ENCODE results near the gene MN1.
"Not testable (repeated sequence)": the region's sequence is repeated elsewhere in the genome, so short reads cannot be mapped to it uniquely, and the experiment has no call there.

MN1 gene

DNA sequence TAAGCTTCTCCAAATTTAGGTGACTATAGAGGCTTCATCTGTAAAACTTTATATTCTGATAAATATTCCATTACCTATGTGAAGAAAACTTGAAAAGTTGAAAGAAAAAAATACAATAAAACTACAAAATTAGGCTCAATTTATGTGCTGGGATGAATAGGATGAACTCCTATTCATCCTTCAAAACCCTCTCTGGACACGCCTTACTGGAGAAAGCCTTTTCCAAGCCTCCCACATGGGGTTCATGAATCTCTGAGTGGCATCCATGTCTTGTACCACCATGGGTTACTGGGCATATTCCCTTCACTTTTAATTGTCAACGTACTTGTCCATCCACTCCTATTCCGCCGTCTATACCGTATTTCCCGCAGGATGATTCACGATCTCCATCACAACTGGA, 55.7 kb downstream of the MN1 start:
- DNase-seq (ENCODE audit: low read depth in 4 of 4, low spot score in 1 of 4) = no peak

DNA sequence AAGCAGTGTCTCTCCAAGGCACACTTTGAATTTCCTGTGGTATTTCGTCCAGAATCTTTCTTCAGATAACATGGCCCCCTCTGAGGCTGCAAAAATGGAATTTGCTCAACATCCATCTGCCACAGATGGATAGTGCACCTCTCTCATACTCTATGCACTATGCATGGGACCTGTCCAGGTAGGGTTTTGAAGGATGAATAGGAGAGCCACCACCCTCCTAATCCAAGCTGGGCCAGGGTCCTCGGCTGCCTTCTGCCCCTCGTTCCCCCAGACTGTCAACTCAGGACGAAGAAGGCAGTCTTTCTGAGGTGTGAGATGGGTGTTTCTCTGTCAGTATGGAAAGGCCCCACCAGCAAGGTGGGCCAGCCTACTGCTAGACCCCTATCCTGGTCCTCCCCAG, 56.4 kb downstream of the MN1 start:
- DNase-seq (ENCODE audit: low read depth in 4 of 4, low spot score in 1 of 4) = no peak

DNA sequence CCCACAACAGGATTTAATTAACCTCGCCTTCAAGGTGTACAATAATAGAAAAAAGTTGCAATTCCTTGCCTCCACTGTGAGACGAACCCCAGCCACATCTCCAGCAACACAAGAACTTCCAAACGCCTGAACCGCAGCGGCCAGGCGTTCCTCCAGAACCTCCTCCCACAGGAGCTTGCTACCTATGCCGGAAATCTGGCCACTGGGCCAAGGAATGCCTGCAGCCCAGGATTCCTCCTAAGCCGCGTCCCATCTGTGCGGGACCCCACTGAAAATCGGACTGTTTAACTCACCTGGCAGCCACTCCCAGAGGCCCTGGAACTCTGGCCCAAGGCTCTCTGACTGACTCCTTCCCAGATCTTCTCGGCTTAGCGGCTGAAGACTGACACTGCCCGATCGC, 57.5 kb downstream of the MN1 start:
- DNase-seq (ENCODE audit: low read depth in 4 of 4, low spot score in 1 of 4) = not testable (repeated sequence)

DNA sequence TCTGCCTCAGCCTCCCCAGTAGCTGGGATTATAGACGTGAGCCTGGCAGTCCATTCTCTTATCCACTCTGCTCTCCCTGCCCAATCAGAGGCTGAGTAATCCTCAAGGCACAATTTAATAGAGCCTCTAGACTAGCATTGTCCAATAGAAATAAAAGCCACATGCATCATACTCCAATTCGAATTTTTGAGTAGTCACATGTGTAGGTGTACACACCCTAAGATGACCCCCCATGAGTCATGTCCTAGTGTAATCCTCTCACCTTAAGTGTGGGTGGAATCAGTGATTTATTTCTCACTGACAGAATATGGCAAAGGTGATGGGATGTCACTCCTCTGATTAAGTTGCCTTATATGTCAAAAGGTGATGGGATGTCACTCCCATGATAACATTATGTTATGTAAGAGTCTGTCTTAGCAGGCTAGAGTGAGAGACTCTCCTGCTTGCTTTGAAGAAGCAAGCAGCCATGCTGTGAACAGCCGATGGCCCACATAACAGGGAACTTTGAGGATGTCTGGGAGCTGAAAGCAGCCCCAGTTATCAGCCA, 61.3 kb downstream of the MN1 start:
- DNase-seq (ENCODE audit: low read depth in 4 of 4, low spot score in 1 of 4) = no peak

DNA sequence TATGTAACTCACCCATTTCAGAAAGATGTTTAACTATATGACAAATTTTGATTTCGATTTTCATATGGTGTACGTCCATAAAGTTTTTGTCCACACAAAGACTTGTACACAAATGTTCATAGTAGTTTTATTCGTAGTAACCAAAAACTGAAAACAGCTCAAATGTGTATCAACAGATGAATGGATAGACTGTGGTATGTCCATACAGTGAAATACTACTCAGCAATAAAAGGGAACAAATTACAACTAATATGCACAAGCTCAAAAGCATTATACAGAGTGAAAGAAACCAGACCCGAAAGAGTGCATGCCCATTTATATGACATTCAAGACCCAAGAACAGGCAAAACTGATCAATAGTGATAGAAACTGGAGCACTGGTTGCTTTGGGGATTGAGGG, 64.0 kb downstream of the MN1 start:
- no peak for DNase-seq (ENCODE audit: low read depth in 4 of 4, low spot score in 1 of 4)

DNA sequence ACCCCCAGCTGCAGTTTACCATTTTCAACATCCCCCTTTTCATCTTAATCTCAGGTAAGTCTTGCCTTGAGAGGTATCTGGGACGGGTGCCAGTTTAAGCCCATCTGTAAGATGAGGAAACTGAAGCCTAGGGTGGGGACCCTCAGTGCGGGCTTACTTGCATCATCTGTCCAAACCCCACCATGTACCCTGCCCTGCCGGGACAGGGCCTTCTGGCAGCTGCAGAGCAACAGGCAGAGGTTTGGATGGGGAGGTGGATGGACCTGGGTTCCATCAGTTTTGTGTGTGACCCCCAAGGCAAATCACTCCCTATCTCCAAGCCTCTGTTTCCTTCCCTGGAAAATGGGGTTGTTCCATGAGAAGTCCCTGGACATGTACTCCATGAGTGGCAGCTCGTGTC, 67.5 kb downstream of the MN1 start:
- DNase-seq (ENCODE audit: low read depth in 4 of 4, low spot score in 1 of 4) = no peak

DNA sequence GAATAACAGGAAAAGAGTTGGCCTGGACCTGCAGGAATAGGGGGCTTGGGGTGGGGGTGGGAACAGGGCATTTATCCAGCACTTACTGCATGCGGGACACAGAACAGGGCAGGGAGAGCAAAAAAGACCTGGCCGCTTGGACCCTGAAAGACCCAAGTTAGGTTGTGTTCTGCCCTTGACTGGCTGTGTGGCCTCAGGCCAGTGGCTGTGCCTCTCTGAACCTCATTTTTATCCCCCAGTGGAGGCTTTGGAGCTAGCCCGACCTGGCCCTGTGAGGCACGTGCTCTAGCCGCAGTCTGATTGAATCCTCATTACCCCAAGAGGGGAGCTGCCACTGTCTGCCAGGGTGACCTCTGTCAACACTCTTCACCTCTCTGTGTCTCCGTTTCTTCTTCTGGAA, 68.7 kb downstream of the MN1 start:
- DNase-seq (ENCODE audit: low read depth in 4 of 4, low spot score in 1 of 4) = no peak

DNA sequence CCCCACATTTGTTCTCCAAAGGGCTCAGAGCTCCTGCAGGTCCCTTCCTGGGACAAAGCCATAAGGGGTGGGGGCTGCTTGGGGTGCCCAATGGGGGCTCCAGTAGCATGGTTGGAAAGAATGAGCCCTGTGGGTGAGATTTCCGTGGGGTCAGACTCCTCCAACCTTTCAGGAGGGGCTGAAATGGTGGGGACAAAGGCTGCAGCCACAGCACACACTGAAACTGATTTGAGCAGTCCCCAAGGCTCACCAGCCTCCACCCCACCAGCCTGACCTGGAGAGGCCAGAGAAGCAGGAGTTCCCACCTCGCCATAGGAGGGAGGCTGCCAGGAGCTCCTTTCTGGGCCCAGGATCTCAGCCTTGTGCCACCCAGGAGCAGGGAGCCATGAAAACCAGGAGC, 69.2 kb downstream of the MN1 start:
- DNase-seq (ENCODE audit: low read depth in 4 of 4, low spot score in 1 of 4) = no peak

DNA sequence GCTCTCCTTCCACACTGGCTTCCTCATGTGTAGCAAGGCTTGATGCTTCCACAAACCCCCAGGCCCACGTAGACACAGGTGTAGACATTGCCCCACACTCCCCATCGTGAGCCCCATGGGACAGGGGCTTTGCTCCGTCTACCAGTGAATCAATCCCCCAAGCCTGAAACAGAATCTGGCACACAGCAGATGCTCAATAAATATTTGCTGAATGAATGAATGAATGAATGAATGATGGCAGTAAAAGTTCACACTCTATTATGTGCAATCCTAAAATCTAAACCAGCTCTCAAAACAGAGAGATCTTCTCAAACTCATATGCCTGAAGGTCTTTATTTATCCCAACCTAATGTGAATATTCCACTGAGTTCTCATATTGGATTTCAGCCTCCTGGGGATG, 69.9 kb downstream of the MN1 start:
- no peak for DNase-seq (ENCODE audit: low read depth in 4 of 4, low spot score in 1 of 4)

DNA sequence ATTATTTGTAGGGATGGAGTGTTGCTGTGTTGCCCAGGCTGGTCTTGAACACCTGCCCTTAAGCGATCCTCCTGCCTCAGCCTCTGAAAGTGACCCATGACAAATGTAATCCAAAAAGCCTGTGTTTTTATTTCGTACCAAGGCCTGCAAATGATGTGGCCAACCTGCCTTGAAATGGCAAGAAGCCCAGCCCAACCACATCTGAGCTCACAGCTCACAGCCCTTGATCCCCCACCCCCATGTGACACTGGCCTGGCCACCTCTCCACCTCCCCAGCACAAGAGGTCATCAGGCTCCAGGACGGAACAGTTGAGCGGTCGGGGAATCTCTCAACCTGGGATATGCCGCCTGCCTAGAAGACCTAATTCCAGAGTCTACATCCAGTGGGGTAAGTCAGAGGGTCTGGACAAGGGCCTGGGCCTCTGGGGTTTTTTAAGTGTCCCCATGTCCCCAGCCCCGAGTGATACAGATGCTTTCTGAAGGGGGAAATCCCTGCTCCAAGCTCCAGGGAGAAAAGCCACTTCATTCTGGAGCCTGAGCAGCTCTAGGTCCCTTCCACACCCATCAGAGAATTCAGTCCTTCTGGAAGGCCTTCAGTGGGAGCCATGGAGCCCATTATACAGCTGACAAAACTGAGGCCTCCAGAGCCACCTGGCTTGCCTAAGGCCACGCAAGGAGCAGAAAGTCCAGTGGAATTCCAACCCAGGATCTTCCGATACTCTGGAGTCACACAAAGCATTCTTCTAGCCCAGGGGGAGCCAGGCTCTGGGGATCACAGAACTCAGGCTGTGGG, 70.7 kb downstream of the MN1 start:
- no peak for DNase-seq (ENCODE audit: low read depth in 4 of 4, low spot score in 1 of 4)

DNA sequence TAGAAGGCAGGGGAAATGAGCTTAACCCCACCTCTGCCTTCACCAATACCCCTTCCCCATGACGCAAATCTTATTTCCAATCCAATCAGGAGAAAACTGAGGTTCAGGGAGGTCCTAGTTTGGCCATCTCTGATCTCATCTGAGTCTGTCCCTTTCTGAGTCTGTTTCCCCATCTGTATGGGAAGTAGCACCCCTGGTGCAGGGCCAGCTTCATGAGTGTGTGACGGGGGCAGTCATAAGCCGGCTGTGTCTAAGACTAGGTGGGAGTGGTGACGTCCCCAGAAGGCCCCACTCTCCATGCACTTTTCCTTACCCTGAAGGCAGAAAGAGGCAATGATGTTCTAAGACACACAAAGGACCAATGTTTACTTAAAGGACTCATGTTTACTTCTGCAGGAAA, 72.3 kb downstream of the MN1 start:
- DNase-seq (ENCODE audit: low read depth in 4 of 4, low spot score in 1 of 4) = no peak

DNA sequence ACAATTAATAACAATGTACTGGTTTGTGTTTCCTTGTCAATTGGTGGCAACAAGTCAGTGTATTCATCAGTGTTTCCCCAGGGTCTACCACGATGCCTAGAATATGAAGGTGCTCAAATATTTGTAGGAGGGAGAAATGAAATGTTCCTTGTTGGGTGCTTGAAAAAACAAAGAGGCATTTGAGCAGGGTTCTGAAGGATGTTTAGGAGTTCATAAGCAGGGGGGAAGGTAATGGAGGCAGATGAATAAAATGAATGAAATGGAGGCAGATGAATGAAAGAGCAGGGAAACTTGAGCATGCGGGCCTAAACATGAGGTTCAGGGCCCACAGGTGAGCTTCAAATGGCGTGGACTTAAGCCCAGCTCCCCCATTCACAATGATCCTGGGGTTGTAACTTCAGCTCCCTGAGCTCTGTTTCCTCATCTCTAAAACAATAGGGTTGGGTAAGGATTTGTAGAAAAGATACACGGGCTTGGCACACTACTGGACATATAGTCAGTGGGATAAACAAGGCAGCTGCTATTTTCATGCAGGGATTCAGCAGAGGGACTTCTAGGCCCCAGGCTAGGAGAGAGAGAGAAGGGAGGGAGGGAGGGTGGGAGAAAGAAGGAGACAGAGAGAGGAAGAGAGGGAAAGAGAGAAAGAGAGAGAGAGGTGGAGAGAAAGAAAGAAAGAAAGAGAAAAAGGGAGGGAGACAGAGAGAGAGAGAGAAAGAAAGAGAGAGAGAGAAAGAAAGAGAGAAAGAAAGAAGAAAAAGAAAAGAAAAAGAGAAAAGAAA, 73.7 kb downstream of the MN1 start:
- no peak for DNase-seq (ENCODE audit: low read depth in 4 of 4, low spot score in 1 of 4)

DNA sequence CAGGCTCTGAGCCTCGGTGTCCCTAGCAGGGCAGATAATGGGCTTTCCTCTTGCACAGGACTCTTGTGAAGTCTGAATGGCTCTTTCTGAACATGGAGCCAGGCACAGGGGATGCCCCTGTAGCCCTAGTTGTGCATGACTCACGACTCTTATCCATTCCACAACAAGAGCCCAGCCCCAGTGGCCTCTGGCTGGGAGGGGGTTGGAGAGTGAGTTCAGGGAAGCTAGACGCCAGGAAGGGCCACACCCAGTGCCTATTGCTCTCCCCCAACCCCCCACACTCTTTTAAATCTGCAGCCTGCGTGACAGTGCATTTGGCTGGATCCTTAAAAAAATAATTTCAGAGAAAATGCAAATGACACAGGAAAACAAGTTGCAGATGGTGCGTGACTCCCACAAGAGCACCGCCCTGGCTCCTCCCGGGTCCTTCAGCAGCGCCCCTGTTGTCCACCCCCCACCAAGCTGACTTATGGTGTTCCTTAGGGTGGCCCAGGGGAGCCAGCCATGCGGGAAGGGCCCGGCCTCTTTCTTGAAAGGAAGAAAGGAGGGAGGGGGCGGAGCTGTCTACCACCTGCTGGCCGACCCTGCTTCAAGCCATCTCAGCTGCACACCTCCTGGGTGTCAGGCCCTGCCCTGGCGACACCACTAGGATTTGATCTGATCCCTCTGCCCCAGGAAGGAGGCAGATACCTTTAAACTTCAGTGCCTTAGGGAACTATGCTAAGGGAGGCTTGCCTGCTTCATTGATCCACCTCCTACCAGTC, 74.7 kb downstream of the MN1 start:
- no peak for DNase-seq (ENCODE audit: low read depth in 4 of 4, low spot score in 1 of 4)

DNA sequence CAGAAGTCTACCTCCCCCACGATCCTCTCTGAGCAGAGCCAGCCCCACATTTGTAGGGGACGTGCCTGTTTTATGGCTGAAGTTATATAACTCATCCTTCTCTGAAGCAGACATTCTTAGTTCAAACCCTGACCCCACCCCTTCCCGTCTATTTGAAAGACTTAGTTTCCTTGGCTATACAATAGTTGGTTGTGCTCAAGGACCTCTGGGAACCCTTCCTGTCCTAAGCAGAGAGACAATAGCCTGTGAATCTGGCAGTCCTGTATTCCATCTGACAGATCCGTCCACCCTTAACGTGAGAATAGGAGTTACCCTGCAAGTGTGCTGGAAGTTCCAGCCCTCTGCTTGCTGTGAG, 75.2 kb downstream of the MN1 start:
- no peak for DNase-seq (ENCODE audit: low read depth in 4 of 4, low spot score in 1 of 4)

DNA sequence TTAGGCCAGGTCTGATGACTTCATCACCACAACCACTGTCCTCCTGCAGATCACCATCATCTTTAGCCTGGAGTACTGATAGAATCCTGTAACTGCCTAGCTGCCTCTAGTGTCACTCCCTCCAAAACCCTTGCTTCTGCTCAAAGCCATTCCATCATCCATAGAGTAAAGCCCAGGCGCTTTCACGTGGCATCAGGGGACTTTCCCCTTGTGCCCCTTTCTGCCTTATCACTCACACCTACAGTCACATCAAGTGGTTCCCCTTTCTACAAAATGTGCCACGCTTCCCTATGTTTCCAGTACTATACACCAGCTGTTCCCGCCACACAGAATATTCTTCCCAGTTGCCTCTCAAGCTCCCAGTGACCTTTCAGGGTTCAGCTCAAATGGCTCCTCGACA, 75.9 kb downstream of the MN1 start:
- DNase-seq (ENCODE audit: low read depth in 4 of 4, low spot score in 1 of 4) = no peak

DNA sequence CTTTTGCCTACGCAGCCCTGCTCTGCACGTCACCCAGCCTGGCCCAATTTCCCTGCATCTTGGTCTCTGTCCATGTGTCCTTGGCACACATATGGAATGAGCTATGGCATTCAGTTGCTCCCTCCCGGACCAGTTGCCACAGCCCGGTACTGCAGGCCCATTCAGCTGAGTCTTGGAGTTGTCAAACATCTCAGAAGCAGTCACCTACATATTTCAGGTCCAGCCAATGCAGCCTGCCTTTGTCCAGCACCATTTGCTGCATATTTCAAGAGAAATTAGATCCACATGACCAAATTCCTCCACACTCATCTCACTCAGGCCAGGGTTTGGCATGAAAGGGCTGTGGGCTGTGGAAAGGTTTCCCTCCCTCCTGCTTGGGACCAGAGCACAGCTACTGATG, 76.8 kb downstream of the MN1 start:
- DNase-seq (ENCODE audit: low read depth in 4 of 4, low spot score in 1 of 4) = no peak

DNA sequence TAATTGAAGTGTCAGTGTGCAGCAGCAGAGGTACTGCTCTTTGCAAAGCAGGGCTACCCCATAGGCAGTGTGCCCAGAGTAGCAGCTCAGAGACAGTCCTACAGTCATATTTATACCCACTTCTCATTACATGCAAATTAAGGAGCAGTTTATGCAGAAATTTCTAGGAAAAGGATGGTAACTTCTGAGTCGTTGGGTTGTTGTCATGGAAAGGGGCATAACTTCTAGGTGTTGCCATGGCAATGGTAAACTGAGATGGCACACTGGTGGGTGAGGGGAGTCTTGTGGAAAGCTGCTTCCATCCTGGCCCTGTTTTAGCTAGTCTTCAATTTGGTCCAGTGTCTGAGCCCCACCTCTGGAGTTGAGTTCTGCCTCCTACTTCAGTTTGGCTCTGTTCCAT, 77.4 kb downstream of the MN1 start:
- no peak for DNase-seq (ENCODE audit: low read depth in 4 of 4, low spot score in 1 of 4)

DNA sequence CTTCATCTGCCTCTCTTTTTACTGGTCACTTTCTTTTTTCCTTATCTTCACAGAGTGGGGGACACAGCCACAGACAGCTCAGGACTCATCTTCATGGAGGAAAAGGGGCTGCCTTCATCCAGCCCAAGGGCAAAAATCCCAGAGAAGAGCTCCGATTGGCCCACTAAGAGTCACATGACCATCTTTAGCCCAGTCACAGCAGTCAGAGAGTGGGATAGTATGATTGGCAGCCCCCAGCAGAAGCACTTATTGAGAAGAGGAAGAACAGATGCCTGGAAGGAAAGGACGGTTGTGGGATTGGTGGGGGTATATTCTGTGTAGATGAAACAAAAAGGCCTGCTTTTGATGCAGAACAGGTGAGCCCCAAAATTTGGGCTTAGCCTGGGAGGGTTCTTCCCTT, 77.8 kb downstream of the MN1 start:
- no peak for DNase-seq (ENCODE audit: low read depth in 4 of 4, low spot score in 1 of 4)

DNA sequence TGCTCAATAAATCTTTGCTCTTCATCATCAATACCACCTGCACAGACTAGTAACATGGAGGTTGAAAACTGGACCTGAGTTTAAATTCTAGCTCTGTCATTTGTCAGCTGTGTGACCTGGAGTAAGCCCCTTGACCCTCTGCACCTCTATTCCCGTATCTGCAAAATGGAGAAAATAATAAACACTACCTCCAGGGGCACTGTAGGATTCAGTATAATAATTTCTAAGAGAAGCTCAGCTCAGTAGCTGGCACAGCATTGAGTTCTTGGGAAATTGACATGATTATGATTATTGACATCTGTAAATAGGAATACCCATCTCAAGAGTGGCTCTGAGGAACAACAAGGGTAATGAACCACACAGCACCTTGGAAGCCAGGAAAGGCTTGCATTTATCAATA, 78.4 kb downstream of the MN1 start:
- no peak for DNase-seq (ENCODE audit: low read depth in 4 of 4, low spot score in 1 of 4)

DNA sequence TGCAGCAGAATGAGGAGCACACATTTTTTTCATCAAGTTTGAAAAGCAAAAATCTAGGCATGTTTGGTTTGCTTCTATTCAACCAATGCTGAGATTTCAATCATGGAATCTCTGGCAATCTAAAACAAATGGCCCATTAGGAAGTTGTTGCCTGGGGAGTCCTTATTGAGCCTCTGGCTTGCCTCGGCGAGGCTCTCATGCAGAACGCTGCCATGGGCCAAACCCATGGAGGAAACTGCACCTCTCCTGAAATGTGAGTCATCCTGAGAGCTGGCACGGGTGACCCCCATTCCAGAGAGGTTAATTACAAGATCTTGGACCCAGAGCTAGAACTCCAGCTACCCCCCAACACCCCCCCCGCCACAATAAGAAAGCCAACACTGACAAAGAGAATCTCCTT, 80.7 kb downstream of the MN1 start:
- DNase-seq (ENCODE audit: low read depth in 4 of 4, low spot score in 1 of 4) = no peak

DNA sequence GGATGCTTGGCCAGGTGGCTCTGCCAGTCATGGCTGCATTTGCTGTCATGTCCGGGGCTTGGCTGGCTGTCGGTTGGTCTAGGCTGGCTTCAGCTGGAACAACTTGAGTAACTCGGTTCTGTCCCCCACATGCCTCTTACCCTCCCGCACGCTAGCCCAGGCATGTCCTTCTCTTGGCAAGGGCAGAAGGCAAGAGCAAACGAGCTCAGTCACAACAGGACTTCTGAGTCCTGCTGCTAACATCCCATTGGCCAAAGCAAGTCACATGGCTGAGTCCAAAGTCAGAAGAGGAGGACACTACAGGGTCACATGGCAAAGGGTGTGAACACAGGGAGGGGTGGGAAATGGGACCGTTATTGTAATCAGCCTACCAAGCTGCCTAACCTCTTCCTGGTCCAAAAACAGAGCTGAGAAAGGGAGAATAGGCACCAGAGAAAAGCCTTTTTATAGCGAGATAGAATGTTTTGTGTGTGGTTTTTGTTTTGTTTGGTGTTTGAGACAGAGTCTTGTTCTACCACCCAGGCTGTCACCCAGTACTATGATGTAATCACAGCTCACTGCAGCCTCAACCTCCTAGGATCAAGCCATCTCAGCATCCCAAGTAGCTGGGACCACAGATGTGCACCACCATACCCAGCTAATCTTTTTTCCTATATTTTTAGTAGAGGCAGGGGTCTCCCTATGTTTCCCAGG, 81.9 kb downstream of the MN1 start:
- no peak for DNase-seq (ENCODE audit: low read depth in 4 of 4, low spot score in 1 of 4)

DNA sequence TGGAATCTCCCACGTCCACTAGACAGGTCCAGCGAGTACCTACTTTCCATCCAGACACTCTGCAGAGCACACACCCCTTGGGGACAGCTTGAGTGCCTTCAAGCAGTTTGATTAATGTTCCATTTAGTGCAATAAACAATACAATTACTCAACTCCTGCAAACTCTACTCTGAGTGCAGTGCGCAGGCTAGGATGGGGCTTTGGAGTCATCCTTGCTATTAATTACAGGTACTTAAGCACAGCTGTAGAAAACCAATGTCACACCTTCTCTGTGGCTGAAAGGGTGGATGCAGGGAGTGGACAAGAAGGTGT, 82.6 kb downstream of the MN1 start:
- no peak for DNase-seq (ENCODE audit: low read depth in 4 of 4, low spot score in 1 of 4)

Measured in stimulated activated CD4-positive, alpha-beta T cell treated with anti-CD3 and anti-CD28 coated beads, Interleukin-1b, Interleukin-23, amount 100 ng/mL, for 24 hours (primary cell).